22Rv1 (cell line): ENCODE measurements around the gene OTOF.

Experiments used
- ZFX ChIP-seq: fragments of 450-650 bp; IDR thresholded peaks from 2 replicates; pipeline ENCODE4 v1.6.1; 2017; ENCODE audit warnings: antibody characterized with exemption, borderline replicate concordance
- TF ChIP-seq, protein P1 (sequence below): fragments of 450-650 bp; IDR thresholded peaks from 2 replicates; pipeline ENCODE4 v1.5.1; 2017; ENCODE audit warnings: mild to moderate bottlenecking

DNA sequence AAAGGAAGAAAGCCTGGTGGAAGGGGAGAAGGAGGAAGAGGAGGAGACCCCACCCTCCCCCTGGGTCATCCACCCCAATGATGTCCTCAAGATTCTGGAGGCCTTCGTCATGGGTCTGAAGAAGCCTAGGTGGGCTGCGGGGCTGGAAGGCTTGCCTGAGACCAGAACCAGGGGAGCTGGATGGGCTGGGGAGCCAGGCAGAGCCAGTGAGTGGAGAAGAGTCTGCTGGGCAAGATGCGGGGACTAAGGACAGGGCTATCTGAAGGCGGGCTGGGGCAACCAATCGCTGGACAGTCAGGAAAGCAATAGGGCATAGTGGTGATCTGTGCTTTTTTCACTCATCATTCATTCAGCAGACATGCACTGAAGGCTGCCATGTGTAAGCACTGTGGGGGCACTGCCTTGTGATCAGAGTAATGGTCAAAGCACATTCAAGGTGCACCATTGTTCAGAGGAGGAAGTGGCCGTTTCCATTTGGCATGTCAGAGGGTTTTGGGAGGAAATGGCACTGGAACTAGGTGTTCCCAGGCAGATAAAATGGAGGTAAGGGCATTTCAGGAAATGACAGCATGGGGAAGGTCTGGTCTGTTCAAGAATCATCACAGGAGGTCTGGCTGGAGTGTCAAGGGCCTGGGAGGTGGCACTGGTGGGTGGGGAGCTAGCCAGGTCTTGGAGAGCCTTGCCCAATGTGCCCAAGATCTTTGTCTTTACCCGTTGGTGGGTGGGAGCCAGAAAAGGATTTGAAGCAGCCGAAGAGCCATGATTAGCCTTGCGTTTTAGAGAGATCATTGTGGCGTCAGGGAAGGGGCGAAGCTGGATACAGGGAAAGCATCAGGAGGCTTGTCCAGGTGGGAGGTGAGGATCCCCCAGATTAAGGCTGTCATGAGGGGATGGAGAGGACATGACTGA, 24.2 kb downstream of the OTOF start:
- TF ChIP-seq, protein P1, sequence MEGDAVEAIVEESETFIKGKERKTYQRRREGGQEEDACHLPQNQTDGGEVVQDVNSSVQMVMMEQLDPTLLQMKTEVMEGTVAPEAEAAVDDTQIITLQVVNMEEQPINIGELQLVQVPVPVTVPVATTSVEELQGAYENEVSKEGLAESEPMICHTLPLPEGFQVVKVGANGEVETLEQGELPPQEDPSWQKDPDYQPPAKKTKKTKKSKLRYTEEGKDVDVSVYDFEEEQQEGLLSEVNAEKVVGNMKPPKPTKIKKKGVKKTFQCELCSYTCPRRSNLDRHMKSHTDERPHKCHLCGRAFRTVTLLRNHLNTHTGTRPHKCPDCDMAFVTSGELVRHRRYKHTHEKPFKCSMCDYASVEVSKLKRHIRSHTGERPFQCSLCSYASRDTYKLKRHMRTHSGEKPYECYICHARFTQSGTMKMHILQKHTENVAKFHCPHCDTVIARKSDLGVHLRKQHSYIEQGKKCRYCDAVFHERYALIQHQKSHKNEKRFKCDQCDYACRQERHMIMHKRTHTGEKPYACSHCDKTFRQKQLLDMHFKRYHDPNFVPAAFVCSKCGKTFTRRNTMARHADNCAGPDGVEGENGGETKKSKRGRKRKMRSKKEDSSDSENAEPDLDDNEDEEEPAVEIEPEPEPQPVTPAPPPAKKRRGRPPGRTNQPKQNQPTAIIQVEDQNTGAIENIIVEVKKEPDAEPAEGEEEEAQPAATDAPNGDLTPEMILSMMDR = no peak
- no peak for TF ChIP-seq ZFX
